ENCODE data around the gene SMAD6. TPM values are rescaled to one million over a fixed set of nuclear protein-coding genes. Genes with fewer than 3 reads are reported as not detected.
"Not testable (repeated sequence)": the region's sequence is repeated elsewhere in the genome, so short reads cannot be mapped to it uniquely, and the experiment has no call there.

The SMAD6 gene
- total and polyA plus RNA-seq, 2 experiments from 2014 or later = 1.6 to 15.7 TPM

- no peak overlapping the region for H2AFZ ChIP-seq
- ATAC-seq (no peak), DNase-seq (ENCODE audit: low spot score) (no peak)
- H3K4me3 Mint-ChIP-seq = no peak overlapping the region
- H3K27me3 Mint-ChIP-seq (ENCODE audit: insufficient read depth, low read depth, poor library complexity) = peaks cover 11% of the 10 kb centered on the region
- H3K36me3 Mint-ChIP-seq (ENCODE audit: low read depth) = peaks cover 13% of the 10 kb centered on the region
- no peak overlapping the region for H3K27ac ChIP-seq (ENCODE audit: low read depth)
- peaks cover 4% of the 10 kb centered on the region; the same call in 1 of the 2 replicates for H3K36me3 ChIP-seq (ENCODE audit: insufficient read depth)
- H3K79me2 ChIP-seq (replicated peaks; ENCODE audit: insufficient read depth) = no peaks in the 10 kb centered on the region
- no peak overlapping the region for H3K27ac Mint-ChIP-seq
- H3K27me3 ChIP-seq (ENCODE audit: insufficient read depth) = no peaks in the 10 kb centered on the region
- no peaks in the 10 kb centered on the region for H3F3A ChIP-seq (replicated peaks; ENCODE audit: low read depth)
- H3K4me2 ChIP-seq = no peak overlapping the region
- no peaks in the 10 kb centered on the region; the same call in none of the 2 replicates for H4K20me1 ChIP-seq (replicated peaks; ENCODE audit: insufficient read depth)
- no peaks in the 10 kb centered on the region; the same call in 1 of the 2 replicates for H3K4me1 ChIP-seq (ENCODE audit: insufficient read depth)
- H3K9me2 ChIP-seq (ENCODE audit: insufficient read depth) = no peaks in the 10 kb centered on the region
- peaks cover 7% of the 10 kb centered on the region; the same call in 2 of the 3 replicates for H3K9me3 Mint-ChIP-seq
- TF ChIP-seq JUNB (IDR thresholded peaks at IDR 0.05; ENCODE audit: unreplicated experiment) (no peak), EZH2 (IDR thresholded peaks at IDR 0.05; ENCODE audit: low read depth, unreplicated experiment) (no peak)
- H3K4me1 Mint-ChIP-seq = peaks cover 7% of the 10 kb centered on the region; the same call in 2 of the 3 replicates
- H3K4me3 ChIP-seq = no peak overlapping the region
Observed at GRCh38 chr15:66757521-66757920, 55.5 kb downstream of the SMAD6 start.

- not testable (repeated sequence) for H3K4me3 Mint-ChIP-seq, H3K27ac Mint-ChIP-seq
Observed at GRCh38 chr15:66758217-66758616, 56.2 kb downstream of the SMAD6 start.

GRCh38 chr15:66758844-66759243 lies 56.8 kb downstream of the SMAD6 start:
- no peak overlapping the region for H3K27ac ChIP-seq (ENCODE audit: low read depth)

More at GRCh38 chr15:66758217-66758616, 56.2 kb downstream of the SMAD6 start:
- H3K4me2 ChIP-seq; H3K4me3 ChIP-seq; H3K27me3 ChIP-seq (ENCODE audit: insufficient read depth); ATAC-seq; H3K4me1 Mint-ChIP-seq; H4K20me1 ChIP-seq (replicated peaks; ENCODE audit: insufficient read depth); H3K27ac ChIP-seq (ENCODE audit: low read depth); H3K79me2 ChIP-seq (replicated peaks; ENCODE audit: insufficient read depth); H3K9me2 ChIP-seq (ENCODE audit: insufficient read depth); DNase-seq (ENCODE audit: low spot score); H3K36me3 ChIP-seq (ENCODE audit: insufficient read depth); H3F3A ChIP-seq (replicated peaks; ENCODE audit: low read depth); H2AFZ ChIP-seq; H3K9me3 Mint-ChIP-seq; H3K4me1 ChIP-seq (ENCODE audit: insufficient read depth): not testable (repeated sequence)
- H3K27me3 Mint-ChIP-seq (ENCODE audit: insufficient read depth, low read depth, poor library complexity) = peaks cover 11% of the 10 kb centered on the region
- H3K36me3 Mint-ChIP-seq (ENCODE audit: low read depth) = peaks cover 13% of the 10 kb centered on the region

More at GRCh38 chr15:66758844-66759243, 56.8 kb downstream of the SMAD6 start:
- H3K4me3 ChIP-seq = no peak overlapping the region
- H4K20me1 ChIP-seq (replicated peaks; ENCODE audit: insufficient read depth) = no peaks in the 10 kb centered on the region; the same call in none of the 2 replicates
- no peak overlapping the region for H3K27ac Mint-ChIP-seq
- H3K36me3 ChIP-seq (ENCODE audit: insufficient read depth) = peaks cover 4% of the 10 kb centered on the region; the same call in 1 of the 2 replicates
- no peak overlapping the region for H3K4me2 ChIP-seq
- peaks cover 13% of the 10 kb centered on the region for H3K36me3 Mint-ChIP-seq (ENCODE audit: low read depth)
- H3K79me2 ChIP-seq (replicated peaks; ENCODE audit: insufficient read depth) = no peaks in the 10 kb centered on the region
- peaks cover 7% of the 10 kb centered on the region; the same call in 2 of the 3 replicates for H3K4me1 Mint-ChIP-seq
- H3F3A ChIP-seq (replicated peaks; ENCODE audit: low read depth) = no peaks in the 10 kb centered on the region
- no peak for DNase-seq (ENCODE audit: low spot score)
- peaks cover 11% of the 10 kb centered on the region for H3K27me3 Mint-ChIP-seq (ENCODE audit: insufficient read depth, low read depth, poor library complexity)
- ATAC-seq = no peak
- TF ChIP-seq ZNF114 (CRISPR knock-in tag; IDR thresholded peaks at IDR 0.05) (no peak), EZH2 (IDR thresholded peaks at IDR 0.05; ENCODE audit: low read depth, unreplicated experiment) (no peak), ETS1 (IDR thresholded peaks at IDR 0.05) (no peak), NANOG (IDR thresholded peaks at IDR 0.05; ENCODE audit: borderline replicate concordance) (no peak), JUNB (IDR thresholded peaks at IDR 0.05; ENCODE audit: unreplicated experiment) (no peak), EZH2phosphoT487 (IDR thresholded peaks at IDR 0.05; ENCODE audit: unreplicated experiment) (no peak)
- H3K4me3 Mint-ChIP-seq = no peak overlapping the region
- H2AFZ ChIP-seq = no peak overlapping the region
- peaks cover 7% of the 10 kb centered on the region; the same call in 2 of the 3 replicates for H3K9me3 Mint-ChIP-seq
- no peaks in the 10 kb centered on the region; the same call in 1 of the 2 replicates for H3K4me1 ChIP-seq (ENCODE audit: insufficient read depth)
- H3K9me2 ChIP-seq (ENCODE audit: insufficient read depth) = no peaks in the 10 kb centered on the region
- no peaks in the 10 kb centered on the region for H3K27me3 ChIP-seq (ENCODE audit: insufficient read depth)
